Spleen (tissue), 11 donors: ENCODE measurements around the gene B4GALNT3. TPM values are rescaled to one million over a fixed set of nuclear protein-coding genes. Genes with fewer than 3 reads are reported as not detected.

ENCODE experiments used
- DNase-seq: peaks from one replicate; pipeline ENCODE4 v3.0.0-alpha.2; 2020
- H3K27ac ChIP-seq, 8 donors: fragments of 200-600 bp; sonication (generic) in 7 of 8; 1 replicate in 4 of 8; 2 replicates in 4 of 8; pipeline versions ENCODE4 v1.5.0 to v1.8.0; 2016 to 2021; ENCODE audit warnings: inconsistent platforms in 4 of 8, mild to moderate bottlenecking in 4 of 8, moderate library complexity in 1 of 8
- H3K27me3 ChIP-seq, 7 donors: fragments of 200-600 bp; sonication (generic) in 6 of 7; replicated peaks in 1 of 7; 1 replicate in 4 of 7; 2 replicates in 3 of 7; pipeline versions ENCODE4 v1.5.0 to v1.8.0; 2016 to 2021; ENCODE audit warnings: inconsistent platforms in 3 of 7, mild to moderate bottlenecking in 1 of 7
- H3K36me3 ChIP-seq, 6 donors: fragments of 200-600 bp; sonication (generic) in 5 of 6; 1 replicate in 4 of 6; 2 replicates in 2 of 6; pipeline versions ENCODE4 v1.5.0 to v1.8.0; 2016 to 2021; ENCODE audit warnings: inconsistent platforms in 2 of 6
- H3K4me1 ChIP-seq, 6 donors: fragments of 200-600 bp; sonication (generic) in 5 of 6; 1 replicate in 3 of 6; 2 replicates in 3 of 6; pipeline versions ENCODE4 v1.5.0 to v1.8.0; 2016 to 2021; ENCODE audit warnings: inconsistent platforms in 3 of 6
- H3K4me3 ChIP-seq, 8 donors: fragments of 200-600 bp; sonication (generic) in 7 of 8; 1 replicate in 4 of 8; 2 replicates in 4 of 8; pipeline versions ENCODE4 v1.5.0 to v1.8.0; 2016 to 2021; ENCODE audit warnings: inconsistent platforms in 4 of 8, mild to moderate bottlenecking in 4 of 8, moderate library complexity in 2 of 8
- H3K9me3 ChIP-seq, 8 donors: fragments of 200-600 bp; sonication (generic) in 7 of 8; 1 replicate in 4 of 8; 2 replicates in 4 of 8; pipeline versions ENCODE4 v1.5.0 to v1.8.0; 2016 to 2021; ENCODE audit warnings: inconsistent platforms in 4 of 8
- CTCF ChIP-seq, 11 experiments: fragments of 200-600 bp in 7 of 11; fragments of 450-650 bp in 4 of 11; sonication (generic) in 4 of 11; IDR thresholded peaks in 8 of 11; conservative IDR thresholded peaks in 3 of 11; 1 replicate in 7 of 11; 2 replicates in 4 of 11; pipeline versions ENCODE4 v1.4.0 to v1.8.0; 2016 to 2021; ENCODE audit warnings: antibody characterized with exemption in 11 of 11, inconsistent platforms in 4 of 11, mild to moderate bottlenecking in 1 of 11
- POLR2A ChIP-seq, 3 donors: fragments of 450-650 bp; IDR thresholded peaks; one replicate each; pipeline ENCODE4 v1.5.1; 2017; ENCODE audit warnings: antibody characterized with exemption in 3 of 3, mild to moderate bottlenecking in 1 of 3
- POLR2AphosphoS5 ChIP-seq, 3 donors: sonication (generic); formaldehyde crosslinking; IDR thresholded peaks; one replicate each; pipeline ENCODE4 v1.5.1; 2017; ENCODE audit warnings: antibody characterized with exemption in 3 of 3
- WGBS, 5 donors: extraction: QIAGEN DNeasy Blood & Tissue Kit in 3 of 5; methylation state at CpG; one replicate each; pipeline versions ENCODE4 v1.1.5 to v1.1.7; 2013 to 2018; 5-methylcytosine and 5-hydroxymethylcytosine counted together
- intact Hi-C: fragments of 100-400 bp; cut with DNase I; formaldehyde crosslinking; loops from one replicate; pipeline ENCODE4 v1.15.0; 2023; ENCODE audit warnings: low total_unique reads
- polyA plus RNA-seq, 3 donors: library from polyadenylated mRNA; stranded (reverse); fragments of 200-250 nt; gene quantifications; one replicate each; pipeline ENCODE4 v1.2.1, GENCODE V29; 2013
- total RNA-seq, 7 donors: library from RNA; depleted of rRNA in 3 of 7; stranded (reverse); fragments of >200 nt in 3 of 7; fragmentation: NEBNext Ultra II Directional in 4 of 7; extraction: Animal tissue kit (Norgen Biotek cat#: 25700) in 4 of 7; gene quantifications; one replicate each; pipeline versions ENCODE4 v1.1.0 to v1.2.1, GENCODE V29; 2016 to 2021
- donor health status: healthy with polysubstance abuse.
- donor health status: DM: no; HTN: no; CAD: no; lungs with moderate emphysema.
- donor health status: DM: no; HTN: no; CAD: no.
- donor health status: Bipolar disorder and iron deficiency.
- donor health status: healthy.
- donor health status: DM: no; HTN: no; CAD: no.
- donor health status: DM: yes; HTN: yes; CAD: no.

B4GALNT3 gene
- total and polyA plus RNA-seq, 10 donors: 0.28 to 2.0 (median 1.5) TPM

GRCh38 chr12:497501-498160 is 37.9 kb downstream of the B4GALNT3 start:
- DNase-seq: no peak
- H3K4me1 ChIP-seq: no peaks in the 10 kb centered on the region
- WGBS, 5 donors: 79 to 88% (median 87%) methylated on average over 9 of the region's 9 CpGs
- peaks cover 0 to 7% (median 0%) of the 10 kb centered on the region in 8 donors for H3K9me3 ChIP-seq
- H3K36me3 ChIP-seq: no peaks in the 10 kb centered on the region
- no peak overlapping the region for H3K27ac ChIP-seq
- TF ChIP-seq CTCF (IDR thresholded peaks at IDR 0.05 in 8 of 11, conservative IDR thresholded peaks at IDR 0.05 in 3 of 11): no peak
- TF ChIP-seq POLR2AphosphoS5 (IDR thresholded peaks at IDR 0.05): no peak
- TF ChIP-seq POLR2A (IDR thresholded peaks at IDR 0.05): no peak
- intact Hi-C loops: no loop called here
- H3K27me3 ChIP-seq: no peaks in the 10 kb centered on the region
- no peak overlapping the region for H3K4me3 ChIP-seq

DNA sequence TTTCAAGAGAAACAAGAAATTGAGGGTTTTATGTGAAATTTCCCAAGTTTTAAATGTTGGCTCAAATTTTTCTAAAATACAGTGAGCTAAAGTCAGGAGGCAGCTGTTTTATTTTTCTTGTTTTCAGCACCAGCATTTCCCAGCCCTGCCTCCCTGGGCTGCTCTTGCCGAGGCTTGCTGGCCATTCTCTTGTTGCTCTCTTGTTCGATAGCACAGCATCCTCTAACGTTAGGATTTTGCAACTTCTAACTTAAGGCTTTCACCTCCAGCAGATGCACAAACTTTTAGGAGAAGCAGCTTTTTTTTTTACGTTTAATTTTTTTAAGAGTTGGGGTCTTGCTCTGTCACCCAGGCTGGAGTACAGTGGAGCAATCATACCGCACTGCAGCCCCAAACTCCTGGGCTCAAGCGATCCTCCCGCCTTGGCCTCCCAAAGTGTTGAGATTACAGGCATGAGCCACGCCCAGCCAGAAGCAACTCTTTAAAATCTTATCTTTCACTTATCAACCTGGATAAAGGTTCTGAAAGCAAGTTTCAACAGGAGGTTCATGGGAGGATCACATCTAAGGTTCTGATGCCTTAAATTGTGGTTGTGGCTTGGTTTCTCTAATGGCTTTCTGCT is 40.2 kb downstream of the B4GALNT3 start:
- TF ChIP-seq POLR2A (IDR thresholded peaks at IDR 0.05) (no peak), POLR2AphosphoS5 (IDR thresholded peaks at IDR 0.05) (no peak), CTCF (IDR thresholded peaks at IDR 0.05 in 8 of 11, conservative IDR thresholded peaks at IDR 0.05 in 3 of 11) (no peak)
- Histone ChIP-seq H3K27ac (no peak overlapping the region), H3K36me3 (no peaks in the 10 kb centered on the region), H3K27me3 (peaks cover 0 to 11% (median 0%) of the 10 kb centered on the region in 7 donors), H3K4me1 (no peaks in the 10 kb centered on the region), H3K4me3 (no peak overlapping the region), H3K9me3 (no peaks in the 10 kb centered on the region)
- intact Hi-C loops: no loop called here
- WGBS, 5 donors: 87 to 93% (median 89%) methylated on average over 8 of the region's 8 CpGs
- DNase-seq: no peak

DNA sequence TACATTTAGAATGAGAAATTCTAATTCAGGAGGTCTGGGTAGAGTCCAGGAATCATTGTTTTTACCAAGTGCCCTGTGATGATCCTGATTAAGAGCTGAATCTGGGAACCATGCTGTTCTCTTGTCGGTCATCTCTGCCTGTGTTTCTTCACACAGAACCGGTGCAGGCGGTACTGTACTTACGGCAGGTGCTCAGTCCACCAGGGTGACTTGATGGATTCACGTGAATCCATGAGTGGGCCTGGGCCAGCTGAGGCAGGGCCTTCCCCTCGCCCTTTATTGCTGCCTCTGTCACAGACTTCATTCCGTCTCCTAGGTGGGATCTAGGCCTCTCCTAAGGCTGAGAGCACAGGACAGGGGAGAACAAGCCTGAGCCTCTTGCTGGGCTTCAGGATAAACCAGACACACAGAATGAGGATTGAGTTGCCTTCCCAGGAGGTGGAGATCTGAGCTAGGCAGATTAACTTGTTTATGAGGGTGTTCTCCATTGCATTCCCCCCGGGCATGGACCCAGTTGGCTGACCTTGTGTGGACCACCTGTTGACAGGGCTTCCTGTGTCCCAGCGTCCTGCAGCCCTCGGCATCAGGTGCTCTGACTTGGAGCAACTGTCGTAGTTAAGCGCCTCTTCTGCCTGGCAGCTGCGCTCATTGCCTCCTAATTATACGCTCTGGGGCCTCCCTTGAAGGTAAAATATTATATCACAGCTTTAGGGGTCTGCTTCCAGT is 42.1 kb downstream of the B4GALNT3 start:
- TF ChIP-seq POLR2A (IDR thresholded peaks at IDR 0.05) (no peak), POLR2AphosphoS5 (IDR thresholded peaks at IDR 0.05) (no peak), CTCF (IDR thresholded peaks at IDR 0.05 in 8 of 11, conservative IDR thresholded peaks at IDR 0.05 in 3 of 11) (no peak)
- no peak for DNase-seq
- no peak overlapping the region for H3K4me3 ChIP-seq
- H3K4me1 ChIP-seq: no peaks in the 10 kb centered on the region
- no peaks in the 10 kb centered on the region for H3K9me3 ChIP-seq
- WGBS, 5 donors: 84 to 93% (median 89%) methylated on average over 14 of the region's 14 CpGs
- no peaks in the 10 kb centered on the region for H3K36me3 ChIP-seq
- H3K27me3 ChIP-seq: peaks cover 0 to 16% (median 0%) of the 10 kb centered on the region in 7 donors
- no peak overlapping the region for H3K27ac ChIP-seq
- intact Hi-C loops: no loop called here
